Right lobe of liver (tissue), 4 donors: ENCODE data around the gene YTHDF1.

ENCODE experiments used
- POLR2A ChIP-seq: fragments of 450-650 bp; IDR thresholded peaks from one replicate; pipeline ENCODE4 v1.6.1; 2017; ENCODE audit warnings: antibody characterized with exemption, mild to moderate bottlenecking
- TF ChIP-seq, protein P1 (sequence below), 4 donors: fragments of 200-600 bp in 3 of 4; fragments of 450-650 bp in 1 of 4; IDR thresholded peaks; one replicate each; pipeline versions ENCODE4 v1.5.1 to v1.8.0; 2016 to 2022; ENCODE audit warnings: antibody characterized with exemption in 4 of 4, mild to moderate bottlenecking in 2 of 4
- donor health status: DM: no; HTN: no; CAD: no.
- donor health status: DM: no; HTN: no; CAD: no.
- donor health status: DM: no; HTN: yes; CAD: no.

DNA sequence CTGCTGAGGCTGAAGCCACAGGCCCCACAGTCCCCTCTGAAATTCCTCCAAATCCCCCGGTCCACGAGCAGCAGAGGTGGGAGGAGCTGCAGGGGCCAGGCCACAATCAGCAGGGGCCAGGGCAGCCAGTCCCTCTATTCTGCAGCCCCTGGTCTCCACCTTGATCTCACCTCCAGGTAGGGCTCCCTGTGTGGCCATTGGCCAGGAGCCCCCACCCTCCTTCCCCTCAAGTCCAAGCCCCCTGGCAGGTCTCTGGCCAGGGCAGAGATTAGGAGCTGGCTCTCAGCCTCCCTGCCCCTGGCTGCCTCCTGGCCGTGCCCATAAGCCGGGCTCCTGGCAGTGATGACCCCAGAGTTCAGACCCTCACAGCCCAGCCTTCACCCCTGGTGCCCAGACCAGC lies 34.7 kb downstream of the YTHDF1 start:
- TF ChIP-seq, protein P1, sequence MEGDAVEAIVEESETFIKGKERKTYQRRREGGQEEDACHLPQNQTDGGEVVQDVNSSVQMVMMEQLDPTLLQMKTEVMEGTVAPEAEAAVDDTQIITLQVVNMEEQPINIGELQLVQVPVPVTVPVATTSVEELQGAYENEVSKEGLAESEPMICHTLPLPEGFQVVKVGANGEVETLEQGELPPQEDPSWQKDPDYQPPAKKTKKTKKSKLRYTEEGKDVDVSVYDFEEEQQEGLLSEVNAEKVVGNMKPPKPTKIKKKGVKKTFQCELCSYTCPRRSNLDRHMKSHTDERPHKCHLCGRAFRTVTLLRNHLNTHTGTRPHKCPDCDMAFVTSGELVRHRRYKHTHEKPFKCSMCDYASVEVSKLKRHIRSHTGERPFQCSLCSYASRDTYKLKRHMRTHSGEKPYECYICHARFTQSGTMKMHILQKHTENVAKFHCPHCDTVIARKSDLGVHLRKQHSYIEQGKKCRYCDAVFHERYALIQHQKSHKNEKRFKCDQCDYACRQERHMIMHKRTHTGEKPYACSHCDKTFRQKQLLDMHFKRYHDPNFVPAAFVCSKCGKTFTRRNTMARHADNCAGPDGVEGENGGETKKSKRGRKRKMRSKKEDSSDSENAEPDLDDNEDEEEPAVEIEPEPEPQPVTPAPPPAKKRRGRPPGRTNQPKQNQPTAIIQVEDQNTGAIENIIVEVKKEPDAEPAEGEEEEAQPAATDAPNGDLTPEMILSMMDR (IDR thresholded peaks at IDR 0.05), result no peak
- TF ChIP-seq POLR2A, result no peak
